HEK293 (cell line): ENCODE data around the gene VSTM2B.

Experiments used
- CTCF ChIP-seq: fragments of 450-650 bp; formaldehyde crosslinking; IDR thresholded peaks from 2 replicates; pipeline ENCODE4 v1.5.1; 2016; ENCODE audit warnings: missing biosample characterization, missing genetic modification characterization
- GFI1B ChIP-seq: fragments of 450-650 bp; formaldehyde crosslinking; IDR thresholded peaks from 2 replicates; pipeline ENCODE4 v1.5.1; 2016; ENCODE audit warnings: missing biosample characterization, missing genetic modification characterization
- GLIS2 ChIP-seq: fragments of 450-650 bp; formaldehyde crosslinking; IDR thresholded peaks from 2 replicates; pipeline ENCODE4 v1.5.1; 2016; ENCODE audit warnings: missing biosample characterization, missing genetic modification characterization
- HIC1 ChIP-seq: fragments of 450-650 bp; formaldehyde crosslinking; IDR thresholded peaks from 2 replicates; pipeline ENCODE4 v1.5.1; 2016; ENCODE audit warnings: missing biosample characterization, missing genetic modification characterization
- HOXC10 ChIP-seq: sonication (generic); formaldehyde crosslinking; IDR thresholded peaks from 2 replicates; pipeline ENCODE4 v1.8.1; 2023; ENCODE audit warnings: mild to moderate bottlenecking, missing genetic modification reagents
- PATZ1 ChIP-seq: fragments of 450-650 bp; formaldehyde crosslinking; IDR thresholded peaks from 2 replicates; pipeline ENCODE4 v1.5.1; 2016; ENCODE audit warnings: missing biosample characterization, missing genetic modification characterization
- REPIN1 ChIP-seq: fragments of 450-650 bp; formaldehyde crosslinking; IDR thresholded peaks from 2 replicates; pipeline ENCODE4 v1.5.1; 2017; ENCODE audit warnings: missing biosample characterization, missing genetic modification characterization, low read depth
- TSHZ1 ChIP-seq: fragments of 450-650 bp; formaldehyde crosslinking; IDR thresholded peaks from 2 replicates; pipeline ENCODE4 v1.5.1; 2016; ENCODE audit warnings: missing biosample characterization, missing genetic modification characterization, borderline replicate concordance
- WT1 ChIP-seq: fragments of 450-650 bp; formaldehyde crosslinking; IDR thresholded peaks from 2 replicates; pipeline ENCODE4 v1.5.1; 2016; ENCODE audit warnings: missing biosample characterization, missing genetic modification characterization
- ZBTB20 ChIP-seq: fragments of 450-650 bp; formaldehyde crosslinking; IDR thresholded peaks from 2 replicates; pipeline ENCODE4 v1.5.1; 2016; ENCODE audit warnings: missing biosample characterization, missing genetic modification characterization
- ZBTB8A ChIP-seq: fragments of 450-650 bp; formaldehyde crosslinking; IDR thresholded peaks from 2 replicates; pipeline ENCODE4 v1.5.1; 2016; ENCODE audit warnings: missing biosample characterization, missing genetic modification characterization
- ZFP69B ChIP-seq: fragments of 450-650 bp; formaldehyde crosslinking; IDR thresholded peaks from 2 replicates; pipeline ENCODE4 v1.5.1; 2016; ENCODE audit warnings: missing biosample characterization, missing genetic modification characterization
- ZIC2 ChIP-seq: fragments of 450-650 bp; formaldehyde crosslinking; IDR thresholded peaks from 2 replicates; pipeline ENCODE4 v1.5.1; 2016; ENCODE audit warnings: missing biosample characterization, missing genetic modification characterization
- ZNF10 ChIP-seq: fragments of 450-650 bp; formaldehyde crosslinking; IDR thresholded peaks from 2 replicates; pipeline ENCODE4 v1.5.1; 2017; ENCODE audit warnings: missing biosample characterization, missing genetic modification characterization
- ZNF133 ChIP-seq: fragments of 450-650 bp; formaldehyde crosslinking; IDR thresholded peaks from 2 replicates; pipeline ENCODE4 v1.5.1; 2016; ENCODE audit warnings: missing biosample characterization, missing genetic modification characterization
- ZNF140 ChIP-seq: fragments of 450-650 bp; formaldehyde crosslinking; IDR thresholded peaks from 2 replicates; pipeline ENCODE4 v1.5.1; 2016; ENCODE audit warnings: missing biosample characterization, missing genetic modification characterization
- ZNF155 ChIP-seq: fragments of 450-650 bp; formaldehyde crosslinking; IDR thresholded peaks from 2 replicates; pipeline ENCODE4 v1.5.1; 2016; ENCODE audit warnings: missing biosample characterization, missing genetic modification characterization
- ZNF19 ChIP-seq: fragments of 450-650 bp; formaldehyde crosslinking; IDR thresholded peaks from 2 replicates; pipeline ENCODE4; 2016; ENCODE audit warnings: missing biosample characterization, missing genetic modification characterization, low read depth
- ZNF202 ChIP-seq: fragments of 450-650 bp; formaldehyde crosslinking; IDR thresholded peaks from 2 replicates; pipeline ENCODE4 v1.5.1; 2016; ENCODE audit warnings: missing biosample characterization, missing genetic modification characterization, borderline replicate concordance
- ZNF280C ChIP-seq: fragments of 450-650 bp; formaldehyde crosslinking; IDR thresholded peaks from 2 replicates; pipeline ENCODE4 v1.5.1; 2016; ENCODE audit warnings: missing biosample characterization, missing genetic modification characterization
- ZNF362 ChIP-seq: fragments of 450-650 bp; formaldehyde crosslinking; IDR thresholded peaks from 2 replicates; pipeline ENCODE4 v1.5.1; 2016; ENCODE audit warnings: missing biosample characterization, missing genetic modification characterization
- ZNF37A ChIP-seq: fragments of 450-650 bp; IDR thresholded peaks from 2 replicates; pipeline ENCODE4 v1.5.1; 2018; ENCODE audit warnings: missing biosample characterization, missing genetic modification characterization
- ZNF510 ChIP-seq: fragments of 450-650 bp; formaldehyde crosslinking; IDR thresholded peaks from 2 replicates; pipeline ENCODE4 v1.5.1; 2018; ENCODE audit warnings: mild to moderate bottlenecking, missing genetic modification characterization, missing biosample characterization; ENCODE audit not compliant: insufficient replicate concordance
- ZNF629 ChIP-seq: fragments of 450-650 bp; formaldehyde crosslinking; IDR thresholded peaks from 2 replicates; pipeline ENCODE4 v1.5.1; 2017; ENCODE audit warnings: missing biosample characterization, missing genetic modification characterization
- ZNF791 ChIP-seq: fragments of 450-650 bp; formaldehyde crosslinking; IDR thresholded peaks from 2 replicates; pipeline ENCODE4 v1.5.1; 2016; ENCODE audit warnings: missing biosample characterization, missing genetic modification characterization
- ZSCAN5A ChIP-seq: fragments of 450-650 bp; formaldehyde crosslinking; IDR thresholded peaks from 2 replicates; pipeline ENCODE4 v1.5.1; 2016; ENCODE audit warnings: missing biosample characterization, missing genetic modification characterization

Gene VSTM2B

GRCh38 chr19:29587518-29587986 lies 61.8 kb downstream of the VSTM2B start (continued):
- TF ChIP-seq HIC1 (tag by site-specific recombination) (peak; percentile 19; the same call in 1 of the 2 replicates), ZNF19 (tag by site-specific recombination) (no peak), ZNF280C (tag by site-specific recombination) (no peak), ZFP69B (0 out of 2 replicates have a peak, but pooled peaks have one; percentile 6), GFI1B (tag by site-specific recombination) (no peak; the same call in 1 of the 2 replicates), WT1 (no peak), ZSCAN5A (tag by site-specific recombination) (no peak), ZBTB20 (tag by site-specific recombination) (peak; percentile 70; the same call in 1 of the 2 replicates), REPIN1 (tag by site-specific recombination) (no peak), ZNF37A (no peak), HOXC10 (CRISPR knock-in tag) (no peak), ZNF791 (tag by site-specific recombination) (no peak), ZNF10 (tag by site-specific recombination) (0 out of 2 replicates have a peak, but pooled peaks have one; percentile 28), ZNF140 (tag by site-specific recombination) (no peak), CTCF (no peak), ZIC2 (tag by site-specific recombination) (0 out of 2 replicates have a peak, but pooled peaks have one; percentile 19), ZNF155 (tag by site-specific recombination) (0 out of 2 replicates have a peak, but pooled peaks have one; percentile 11), GLIS2 (tag by site-specific recombination) (no peak), TSHZ1 (tag by site-specific recombination) (peak; percentile 69), ZNF510 (no peak), ZNF629 (tag by site-specific recombination) (peak; percentile 93), ZNF362 (tag by site-specific recombination) (no peak), PATZ1 (tag by site-specific recombination) (no peak), ZNF133 (tag by site-specific recombination) (no peak), ZNF202 (tag by site-specific recombination) (no peak), ZBTB8A (tag by site-specific recombination) (no peak)
